Measurements from ENCODE around the gene NCAPG2. TPM values are rescaled to one million over a fixed set of nuclear protein-coding genes. Genes with fewer than 3 reads are reported as not detected.

Gene NCAPG2
- total RNA-seq, 1 experiment from 2014 or later: 99.2 TPM

DNA sequence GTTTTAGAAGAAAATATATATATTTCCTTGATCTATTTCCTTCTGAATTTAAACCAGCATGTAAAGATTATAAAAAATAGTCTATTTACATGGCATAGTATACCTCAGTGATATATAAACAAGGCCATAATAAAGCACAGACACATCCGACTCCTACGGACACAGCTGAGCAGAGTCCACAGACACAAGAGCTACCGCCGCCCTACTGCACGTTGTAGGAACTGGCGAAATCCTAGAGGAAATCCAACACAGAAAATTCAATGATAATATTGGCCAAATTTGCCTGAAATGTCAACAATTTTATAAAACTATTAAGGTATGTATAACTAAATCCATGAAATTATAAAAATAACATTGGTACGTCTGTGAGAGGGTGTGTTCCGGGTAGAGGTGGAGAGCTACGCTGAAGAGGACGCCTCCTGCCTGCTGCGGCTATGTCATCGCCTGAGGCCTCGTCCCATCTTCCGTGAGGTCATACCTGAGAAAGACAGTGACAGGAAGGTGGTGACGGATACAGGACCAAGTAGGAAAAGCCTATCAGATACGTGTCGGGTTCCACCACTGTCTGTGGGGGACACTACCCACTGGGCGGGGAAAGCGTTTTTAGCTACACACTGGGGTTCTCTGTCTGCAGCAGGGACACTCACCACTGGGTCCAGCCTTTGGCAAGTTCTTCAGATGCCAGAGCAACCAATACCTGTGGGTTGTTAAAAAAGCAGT, 29.3 kb upstream of the NCAPG2 start (continued):
- TF ChIP-seq, protein P1, sequence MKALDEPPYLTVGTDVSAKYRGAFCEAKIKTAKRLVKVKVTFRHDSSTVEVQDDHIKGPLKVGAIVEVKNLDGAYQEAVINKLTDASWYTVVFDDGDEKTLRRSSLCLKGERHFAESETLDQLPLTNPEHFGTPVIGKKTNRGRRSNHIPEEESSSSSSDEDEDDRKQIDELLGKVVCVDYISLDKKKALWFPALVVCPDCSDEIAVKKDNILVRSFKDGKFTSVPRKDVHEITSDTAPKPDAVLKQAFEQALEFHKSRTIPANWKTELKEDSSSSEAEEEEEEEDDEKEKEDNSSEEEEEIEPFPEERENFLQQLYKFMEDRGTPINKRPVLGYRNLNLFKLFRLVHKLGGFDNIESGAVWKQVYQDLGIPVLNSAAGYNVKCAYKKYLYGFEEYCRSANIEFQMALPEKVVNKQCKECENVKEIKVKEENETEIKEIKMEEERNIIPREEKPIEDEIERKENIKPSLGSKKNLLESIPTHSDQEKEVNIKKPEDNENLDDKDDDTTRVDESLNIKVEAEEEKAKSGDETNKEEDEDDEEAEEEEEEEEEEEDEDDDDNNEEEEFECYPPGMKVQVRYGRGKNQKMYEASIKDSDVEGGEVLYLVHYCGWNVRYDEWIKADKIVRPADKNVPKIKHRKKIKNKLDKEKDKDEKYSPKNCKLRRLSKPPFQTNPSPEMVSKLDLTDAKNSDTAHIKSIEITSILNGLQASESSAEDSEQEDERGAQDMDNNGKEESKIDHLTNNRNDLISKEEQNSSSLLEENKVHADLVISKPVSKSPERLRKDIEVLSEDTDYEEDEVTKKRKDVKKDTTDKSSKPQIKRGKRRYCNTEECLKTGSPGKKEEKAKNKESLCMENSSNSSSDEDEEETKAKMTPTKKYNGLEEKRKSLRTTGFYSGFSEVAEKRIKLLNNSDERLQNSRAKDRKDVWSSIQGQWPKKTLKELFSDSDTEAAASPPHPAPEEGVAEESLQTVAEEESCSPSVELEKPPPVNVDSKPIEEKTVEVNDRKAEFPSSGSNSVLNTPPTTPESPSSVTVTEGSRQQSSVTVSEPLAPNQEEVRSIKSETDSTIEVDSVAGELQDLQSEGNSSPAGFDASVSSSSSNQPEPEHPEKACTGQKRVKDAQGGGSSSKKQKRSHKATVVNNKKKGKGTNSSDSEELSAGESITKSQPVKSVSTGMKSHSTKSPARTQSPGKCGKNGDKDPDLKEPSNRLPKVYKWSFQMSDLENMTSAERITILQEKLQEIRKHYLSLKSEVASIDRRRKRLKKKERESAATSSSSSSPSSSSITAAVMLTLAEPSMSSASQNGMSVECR (CRISPR knock-in tag; IDR thresholded peaks at IDR 0.05; ENCODE audit: borderline replicate concordance): no peak
- TF ChIP-seq CREM (CRISPR knock-in tag; IDR thresholded peaks at IDR 0.05): no peak

DNA sequence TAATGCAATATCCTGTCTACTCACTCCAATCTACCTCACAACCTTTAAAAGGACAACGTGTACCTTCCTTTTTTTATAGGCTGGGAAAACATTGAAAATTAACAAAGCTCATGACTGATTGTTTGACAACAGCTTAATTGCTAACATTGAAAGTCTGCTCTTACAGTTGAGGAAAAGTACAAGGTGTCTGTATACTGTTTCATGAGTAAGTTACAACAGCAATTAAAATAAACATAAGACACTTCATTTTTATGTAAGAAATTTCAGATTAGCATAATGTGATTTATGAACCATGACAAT, 28.6 kb upstream of the NCAPG2 start:
- Mint-ChIP-seq H3K9me3 (no peaks in the 10 kb centered on the region), H3K36me3 (peaks cover 34% of the 10 kb centered on the region), H3K27me3 (ENCODE audit: low read depth) (no peaks in the 10 kb centered on the region), H3K27ac (no peak overlapping the region), H3K4me3 (no peak overlapping the region), H3K4me1 (peaks cover 38% of the 10 kb centered on the region)
- TF ChIP-seq ZNF423 (CRISPR knock-in tag; IDR thresholded peaks at IDR 0.05) (no peak), CBFB (CRISPR knock-in tag; IDR thresholded peaks at IDR 0.05; ENCODE audit: low read depth) (no peak), MYBL2 (CRISPR knock-in tag; IDR thresholded peaks at IDR 0.05) (no peak), ZNF671 (CRISPR knock-in tag; IDR thresholded peaks at IDR 0.05) (no peak)
- TF ChIP-seq, protein P2, sequence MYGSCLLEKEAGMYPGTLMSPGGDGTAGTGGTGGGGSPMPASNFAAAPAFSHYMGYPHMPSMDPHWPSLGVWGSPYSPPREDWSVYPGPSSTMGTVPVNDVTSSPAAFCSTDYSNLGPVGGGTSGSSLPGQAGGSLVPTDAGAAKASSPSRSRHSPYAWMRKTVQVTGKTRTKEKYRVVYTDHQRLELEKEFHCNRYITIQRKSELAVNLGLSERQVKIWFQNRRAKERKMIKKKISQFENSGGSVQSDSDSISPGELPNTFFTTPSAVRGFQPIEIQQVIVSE (CRISPR knock-in tag; IDR thresholded peaks at IDR 0.05; ENCODE audit: borderline replicate concordance): no peak
- TF ChIP-seq, protein P3, sequence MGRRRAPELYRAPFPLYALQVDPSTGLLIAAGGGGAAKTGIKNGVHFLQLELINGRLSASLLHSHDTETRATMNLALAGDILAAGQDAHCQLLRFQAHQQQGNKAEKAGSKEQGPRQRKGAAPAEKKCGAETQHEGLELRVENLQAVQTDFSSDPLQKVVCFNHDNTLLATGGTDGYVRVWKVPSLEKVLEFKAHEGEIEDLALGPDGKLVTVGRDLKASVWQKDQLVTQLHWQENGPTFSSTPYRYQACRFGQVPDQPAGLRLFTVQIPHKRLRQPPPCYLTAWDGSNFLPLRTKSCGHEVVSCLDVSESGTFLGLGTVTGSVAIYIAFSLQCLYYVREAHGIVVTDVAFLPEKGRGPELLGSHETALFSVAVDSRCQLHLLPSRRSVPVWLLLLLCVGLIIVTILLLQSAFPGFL (CRISPR knock-in tag; IDR thresholded peaks at IDR 0.05; ENCODE audit: borderline replicate concordance): no peak
- TF ChIP-seq, protein P4, sequence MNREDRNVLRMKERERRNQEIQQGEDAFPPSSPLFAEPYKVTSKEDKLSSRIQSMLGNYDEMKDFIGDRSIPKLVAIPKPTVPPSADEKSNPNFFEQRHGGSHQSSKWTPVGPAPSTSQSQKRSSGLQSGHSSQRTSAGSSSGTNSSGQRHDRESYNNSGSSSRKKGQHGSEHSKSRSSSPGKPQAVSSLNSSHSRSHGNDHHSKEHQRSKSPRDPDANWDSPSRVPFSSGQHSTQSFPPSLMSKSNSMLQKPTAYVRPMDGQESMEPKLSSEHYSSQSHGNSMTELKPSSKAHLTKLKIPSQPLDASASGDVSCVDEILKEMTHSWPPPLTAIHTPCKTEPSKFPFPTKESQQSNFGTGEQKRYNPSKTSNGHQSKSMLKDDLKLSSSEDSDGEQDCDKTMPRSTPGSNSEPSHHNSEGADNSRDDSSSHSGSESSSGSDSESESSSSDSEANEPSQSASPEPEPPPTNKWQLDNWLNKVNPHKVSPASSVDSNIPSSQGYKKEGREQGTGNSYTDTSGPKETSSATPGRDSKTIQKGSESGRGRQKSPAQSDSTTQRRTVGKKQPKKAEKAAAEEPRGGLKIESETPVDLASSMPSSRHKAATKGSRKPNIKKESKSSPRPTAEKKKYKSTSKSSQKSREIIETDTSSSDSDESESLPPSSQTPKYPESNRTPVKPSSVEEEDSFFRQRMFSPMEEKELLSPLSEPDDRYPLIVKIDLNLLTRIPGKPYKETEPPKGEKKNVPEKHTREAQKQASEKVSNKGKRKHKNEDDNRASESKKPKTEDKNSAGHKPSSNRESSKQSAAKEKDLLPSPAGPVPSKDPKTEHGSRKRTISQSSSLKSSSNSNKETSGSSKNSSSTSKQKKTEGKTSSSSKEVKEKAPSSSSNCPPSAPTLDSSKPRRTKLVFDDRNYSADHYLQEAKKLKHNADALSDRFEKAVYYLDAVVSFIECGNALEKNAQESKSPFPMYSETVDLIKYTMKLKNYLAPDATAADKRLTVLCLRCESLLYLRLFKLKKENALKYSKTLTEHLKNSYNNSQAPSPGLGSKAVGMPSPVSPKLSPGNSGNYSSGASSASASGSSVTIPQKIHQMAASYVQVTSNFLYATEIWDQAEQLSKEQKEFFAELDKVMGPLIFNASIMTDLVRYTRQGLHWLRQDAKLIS (CRISPR knock-in tag; IDR thresholded peaks at IDR 0.05; ENCODE audit: borderline replicate concordance): no peak
- TF ChIP-seq, protein P5, sequence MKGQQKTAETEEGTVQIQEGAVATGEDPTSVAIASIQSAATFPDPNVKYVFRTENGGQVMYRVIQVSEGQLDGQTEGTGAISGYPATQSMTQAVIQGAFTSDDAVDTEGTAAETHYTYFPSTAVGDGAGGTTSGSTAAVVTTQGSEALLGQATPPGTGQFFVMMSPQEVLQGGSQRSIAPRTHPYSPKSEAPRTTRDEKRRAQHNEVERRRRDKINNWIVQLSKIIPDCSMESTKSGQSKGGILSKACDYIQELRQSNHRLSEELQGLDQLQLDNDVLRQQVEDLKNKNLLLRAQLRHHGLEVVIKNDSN (CRISPR knock-in tag; IDR thresholded peaks at IDR 0.05): no peak
- ATAC-seq (no peak), DNase-seq (ENCODE audit: low spot score) (no peak)
- POLR2A ChIA-PET: interaction anchor here (1.0 kb wide), 1 partner anchor 29 kb away, joined by 3 read pairs; the partner anchor contains the start of gene NCAPG2
- CTCF ChIA-PET: interaction anchor here (0.6 to 3.1 kb wide), 17 partner anchors 9 to 259 kb away, joined by 3 to 18 read pairs (median 4); partner anchors contain the start of gene NCAPG2

Measured in WTC11 (cell line).